DND-41 (cell line): ENCODE measurements around the gene NT5C.

ENCODE experiments used
- EZH2 ChIP-seq: IDR thresholded peaks from 3 replicates; pipeline ENCODE4 v1.6.1; 2012; ENCODE audit warnings: borderline replicate concordance, low read depth, mild to moderate bottlenecking, moderate library complexity, low read length, inconsistent platforms; ENCODE audit not compliant: severe bottlenecking
- TF ChIP-seq, protein P1 (sequence below): IDR thresholded peaks from 2 replicates; pipeline ENCODE4 v1.5.1; 2012; ENCODE audit warnings: borderline replicate concordance, low read length, moderate library complexity, mild to moderate bottlenecking; ENCODE audit not compliant: poor library complexity, severe bottlenecking; ENCODE audit errors: extremely low read depth

DNA sequence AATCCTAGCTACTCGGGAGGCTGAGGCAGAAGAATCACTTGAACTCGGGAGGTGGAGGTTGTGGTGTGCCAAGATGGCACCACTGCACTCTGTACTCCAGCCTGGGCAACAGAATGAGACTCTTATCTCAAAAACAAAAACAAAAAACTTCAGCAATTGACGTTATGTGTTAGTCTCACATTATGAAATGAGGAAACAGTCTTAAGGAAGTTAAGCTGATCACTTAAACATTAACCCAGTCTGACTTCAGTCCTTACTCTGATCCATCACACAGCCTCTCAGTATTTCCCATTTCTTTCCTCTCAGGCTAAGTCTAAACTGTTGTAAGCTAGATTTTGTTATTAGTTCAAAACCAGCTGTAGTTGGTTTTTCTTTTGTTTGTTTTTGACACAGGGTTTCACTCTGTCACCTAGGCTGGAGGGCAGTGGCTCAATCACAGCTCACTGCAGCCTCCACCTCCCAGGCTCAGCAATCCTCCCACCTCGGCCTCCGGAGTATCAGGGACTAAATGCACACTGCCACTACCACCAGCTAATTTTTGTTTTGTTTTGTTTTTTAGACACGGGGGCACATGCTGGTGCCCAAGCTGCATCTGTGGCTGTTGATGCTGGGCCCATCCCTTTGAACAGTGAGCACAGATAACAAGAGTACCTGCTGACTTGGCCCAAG is 16.5 kb upstream of the NT5C start:
- TF ChIP-seq EZH2 = no peak
- TF ChIP-seq, protein P1, sequence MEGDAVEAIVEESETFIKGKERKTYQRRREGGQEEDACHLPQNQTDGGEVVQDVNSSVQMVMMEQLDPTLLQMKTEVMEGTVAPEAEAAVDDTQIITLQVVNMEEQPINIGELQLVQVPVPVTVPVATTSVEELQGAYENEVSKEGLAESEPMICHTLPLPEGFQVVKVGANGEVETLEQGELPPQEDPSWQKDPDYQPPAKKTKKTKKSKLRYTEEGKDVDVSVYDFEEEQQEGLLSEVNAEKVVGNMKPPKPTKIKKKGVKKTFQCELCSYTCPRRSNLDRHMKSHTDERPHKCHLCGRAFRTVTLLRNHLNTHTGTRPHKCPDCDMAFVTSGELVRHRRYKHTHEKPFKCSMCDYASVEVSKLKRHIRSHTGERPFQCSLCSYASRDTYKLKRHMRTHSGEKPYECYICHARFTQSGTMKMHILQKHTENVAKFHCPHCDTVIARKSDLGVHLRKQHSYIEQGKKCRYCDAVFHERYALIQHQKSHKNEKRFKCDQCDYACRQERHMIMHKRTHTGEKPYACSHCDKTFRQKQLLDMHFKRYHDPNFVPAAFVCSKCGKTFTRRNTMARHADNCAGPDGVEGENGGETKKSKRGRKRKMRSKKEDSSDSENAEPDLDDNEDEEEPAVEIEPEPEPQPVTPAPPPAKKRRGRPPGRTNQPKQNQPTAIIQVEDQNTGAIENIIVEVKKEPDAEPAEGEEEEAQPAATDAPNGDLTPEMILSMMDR = no peak
